OCI-LY7 (cell line): ENCODE measurements around the gene GPATCH2L. TPM values are rescaled to one million over a fixed set of nuclear protein-coding genes. Genes with fewer than 3 reads are reported as not detected.

Experiments
- BruUV-seq: library from RNA; stranded (reverse); fragments of 400-500 nt; replicated peaks from 2 replicates; lab custom pipeline; 2021; lab: Mats Ljungman, UMichigan
- CTCF ChIA-PET: fragments of 300-600 bp; sonication (Branson Sonifier 250); formaldehyde crosslinking; loops from one replicate; lab custom pipeline; 2022; ENCODE audit warnings: antibody characterized with exemption; ENCODE audit not compliant: unreplicated experiment; lab: Charles Lee
- POLR2A ChIA-PET: fragments of 300-600 bp; sonication (Branson Sonifier 250); formaldehyde crosslinking; loops from one replicate; lab custom pipeline; 2022; ENCODE audit warnings: antibody characterized with exemption; lab: Charles Lee
- DNase-seq: peaks from one replicate; pipeline ENCODE4 v3.0.0-alpha.2; 2015; ENCODE audit warnings: low spot score
- H2AFZ ChIP-seq: fragments of 200-600 bp; sonication (generic), shearing (Covaris generic); 2 replicates; pipeline ENCODE4 v1.6.1; 2014; ENCODE audit warnings: mild to moderate bottlenecking, antibody characterized with exemption, low read length, moderate library complexity
- H3K27ac ChIP-seq: fragments of 200-600 bp; sonication (generic); 2 replicates; pipeline ENCODE4 v1.5.1; 2014; ENCODE audit warnings: mixed run types, low read depth, mild to moderate bottlenecking, moderate library complexity, low read length, inconsistent platforms; ENCODE audit not compliant: poor library complexity, severe bottlenecking
- H3K36me3 ChIP-seq: fragments of 200-600 bp; sonication (generic); 2 replicates; pipeline ENCODE4 v1.6.1; 2014; ENCODE audit warnings: mild to moderate bottlenecking, antibody characterized with exemption, low read length, moderate library complexity, mixed read lengths; ENCODE audit not compliant: insufficient read depth
- H3K4me1 ChIP-seq: fragments of 200-600 bp; sonication (generic); 2 replicates; pipeline ENCODE4 v1.5.1; 2014; ENCODE audit warnings: mild to moderate bottlenecking, low read length; ENCODE audit not compliant: insufficient read depth, poor library complexity, severe bottlenecking
- H3K4me2 ChIP-seq: fragments of 200-600 bp; sonication (generic); 2 replicates; pipeline ENCODE4 v1.6.1; 2014; ENCODE audit warnings: mild to moderate bottlenecking, low read length
- H3K4me3 ChIP-seq: fragments of 200-600 bp; sonication (generic); 2 replicates; pipeline ENCODE4 v1.5.1; 2014; ENCODE audit warnings: mild to moderate bottlenecking, low read depth, low read length; ENCODE audit not compliant: poor library complexity, severe bottlenecking
- H3K79me2 ChIP-seq: fragments of 200-600 bp; sonication (generic); 2 replicates; pipeline ENCODE4 v1.6.1; 2016; ENCODE audit warnings: low read depth, mild to moderate bottlenecking, low read length, moderate library complexity, mixed read lengths; ENCODE audit not compliant: insufficient read depth
- H3K9me2 ChIP-seq: fragments of 200-600 bp; sonication (generic); 2 replicates; pipeline ENCODE4 v1.6.1; 2016; ENCODE audit warnings: mild to moderate bottlenecking, low read length, mixed read lengths; ENCODE audit not compliant: insufficient read depth
- H3K9me3 ChIP-seq: fragments of 200-600 bp; sonication (generic); 2 replicates; pipeline ENCODE4 v1.6.1; 2014; ENCODE audit warnings: mild to moderate bottlenecking, mixed run types, low read length, mixed read lengths
- H4K20me1 ChIP-seq: fragments of 200-600 bp; sonication (generic); 2 replicates; pipeline ENCODE4 v1.6.1; 2014; ENCODE audit warnings: mild to moderate bottlenecking, antibody characterized with exemption, low read length, moderate library complexity, mixed read lengths; ENCODE audit not compliant: insufficient read depth
- EZH2phosphoT487 ChIP-seq: fragments of 200-600 bp; sonication (generic); IDR thresholded peaks from 2 replicates; pipeline ENCODE4 v1.6.1; 2018; ENCODE audit warnings: low read depth, borderline replicate concordance, mild to moderate bottlenecking, mixed run types, antibody characterized with exemption, low read length, moderate library complexity, mixed read lengths
- intact Hi-C: fragments of 100-400 bp; cut with micrococcal nuclease; formaldehyde crosslinking; loops from one replicate; pipeline ENCODE4 v1.10.0; 2022; ENCODE audit not compliant: unreplicated experiment
- total RNA-seq, 2 experiments: library from RNA; depleted of rRNA in 1 of 2; stranded (reverse); fragments of >200 nt in 1 of 2; shearing (Covaris generic) in 1 of 2; gene quantifications; 2 replicates each; pipeline ENCODE4 v1.2.3, GENCODE V29; 2014 to 2022
- TF ChIP-seq, protein P1 (sequence below): fragments of 200-600 bp; sonication (generic); conservative IDR thresholded peaks from 2 replicates; pipeline ENCODE4 v1.5.1; 2014; ENCODE audit warnings: mild to moderate bottlenecking, antibody characterized with exemption, low read length, moderate library complexity, mixed read lengths

GPATCH2L gene
- total RNA-seq, 2 experiments from 2014 or later, result 41.9 to 59.0 TPM

DNA sequence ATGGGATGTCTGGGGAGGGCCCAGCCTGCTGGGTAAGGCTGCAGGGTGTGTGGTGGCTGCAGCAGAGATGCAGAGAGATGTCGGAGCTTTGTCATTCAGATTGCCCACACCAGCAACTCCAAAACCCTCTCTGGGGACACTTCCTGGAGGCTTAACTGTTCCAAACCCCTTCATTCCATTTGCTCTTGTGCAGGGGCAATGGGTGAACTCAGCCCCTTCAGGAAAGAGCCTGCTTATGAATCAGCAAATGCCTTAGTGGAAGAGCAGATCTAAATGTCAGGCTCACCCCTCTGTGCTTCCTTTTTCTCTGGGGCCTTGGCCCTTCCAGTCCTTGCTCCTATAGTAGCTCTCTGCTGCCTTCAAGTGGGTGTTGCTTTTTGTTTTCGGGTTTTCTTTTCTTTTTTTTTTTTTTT is 36.7 kb upstream of the GPATCH2L start:
- no peak overlapping the region for H3K27ac ChIP-seq
- no peak overlapping the region for H3K4me2 ChIP-seq
- no peaks in the 10 kb centered on the region for H3K79me2 ChIP-seq
- CTCF ChIA-PET, result no interaction called here
- no peaks in the 10 kb centered on the region for H3K9me3 ChIP-seq
- no peak overlapping the region for H2AFZ ChIP-seq
- POLR2A ChIA-PET, result no interaction called here
- no peaks in the 10 kb centered on the region for H3K36me3 ChIP-seq
- no peaks in the 10 kb centered on the region for H3K9me2 ChIP-seq
- no TSS peak for BruUV-seq
- no peaks in the 10 kb centered on the region for H3K4me1 ChIP-seq
- no peak for DNase-seq
- intact Hi-C loops, result no loop called here
- TF ChIP-seq EZH2phosphoT487, result no peak
- TF ChIP-seq, protein P1, sequence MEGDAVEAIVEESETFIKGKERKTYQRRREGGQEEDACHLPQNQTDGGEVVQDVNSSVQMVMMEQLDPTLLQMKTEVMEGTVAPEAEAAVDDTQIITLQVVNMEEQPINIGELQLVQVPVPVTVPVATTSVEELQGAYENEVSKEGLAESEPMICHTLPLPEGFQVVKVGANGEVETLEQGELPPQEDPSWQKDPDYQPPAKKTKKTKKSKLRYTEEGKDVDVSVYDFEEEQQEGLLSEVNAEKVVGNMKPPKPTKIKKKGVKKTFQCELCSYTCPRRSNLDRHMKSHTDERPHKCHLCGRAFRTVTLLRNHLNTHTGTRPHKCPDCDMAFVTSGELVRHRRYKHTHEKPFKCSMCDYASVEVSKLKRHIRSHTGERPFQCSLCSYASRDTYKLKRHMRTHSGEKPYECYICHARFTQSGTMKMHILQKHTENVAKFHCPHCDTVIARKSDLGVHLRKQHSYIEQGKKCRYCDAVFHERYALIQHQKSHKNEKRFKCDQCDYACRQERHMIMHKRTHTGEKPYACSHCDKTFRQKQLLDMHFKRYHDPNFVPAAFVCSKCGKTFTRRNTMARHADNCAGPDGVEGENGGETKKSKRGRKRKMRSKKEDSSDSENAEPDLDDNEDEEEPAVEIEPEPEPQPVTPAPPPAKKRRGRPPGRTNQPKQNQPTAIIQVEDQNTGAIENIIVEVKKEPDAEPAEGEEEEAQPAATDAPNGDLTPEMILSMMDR, result no peak
- no peak overlapping the region for H3K4me3 ChIP-seq
- H4K20me1 ChIP-seq, result no peaks in the 10 kb centered on the region

DNA sequence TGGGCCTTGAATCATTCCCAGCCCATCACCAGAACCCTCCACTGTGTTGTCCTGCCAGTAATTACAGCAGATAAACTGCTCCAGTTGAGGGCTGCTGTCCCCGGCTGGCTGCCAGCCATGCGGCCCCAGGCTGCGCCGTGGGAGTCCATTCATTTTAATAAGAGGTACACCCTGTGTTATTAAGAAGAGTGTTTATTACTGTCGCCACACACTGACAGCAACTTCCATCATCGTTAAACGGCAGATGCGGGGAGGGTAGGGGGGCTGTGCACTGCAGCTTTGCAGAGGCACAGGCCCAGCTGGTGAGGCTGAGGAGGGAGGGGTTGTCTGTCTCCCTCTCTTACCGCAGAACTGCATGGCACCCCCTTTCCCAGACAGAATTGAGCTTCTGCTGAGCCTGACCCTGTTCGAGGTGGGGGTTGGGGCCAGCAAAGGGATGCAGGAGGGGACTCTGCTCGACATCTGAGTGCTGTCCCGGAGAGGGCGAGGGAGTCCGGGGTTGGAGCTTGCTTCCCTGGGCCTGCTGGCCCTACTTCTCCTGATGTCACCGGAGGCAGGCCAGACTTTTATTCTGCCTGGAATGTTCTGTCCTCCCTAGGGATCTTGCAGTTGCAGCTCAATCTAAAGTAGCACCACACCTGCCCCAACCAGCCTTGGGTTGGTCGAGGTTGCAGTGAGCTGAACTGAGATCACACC is 33.8 kb upstream of the GPATCH2L start:
- TF ChIP-seq, protein P1, result no peak
- TF ChIP-seq EZH2phosphoT487, result no peak
- intact Hi-C loops, result no loop called here
- H3K4me1 ChIP-seq, result no peaks in the 10 kb centered on the region
- no peaks in the 10 kb centered on the region for H3K9me2 ChIP-seq
- no peaks in the 10 kb centered on the region for H4K20me1 ChIP-seq
- ChIA-PET POLR2A (interaction anchor here (0.7 kb wide), 1 partner anchor 427 kb away, joined by 4 read pairs; no protein-coding TSS in a partner anchor), CTCF (no interaction called here)
- H3K79me2 ChIP-seq, result no peaks in the 10 kb centered on the region
- H3K4me3 ChIP-seq, result no peak overlapping the region
- H3K4me2 ChIP-seq, result no peak overlapping the region
- H3K27ac ChIP-seq, result no peak overlapping the region
- DNase-seq, result no peak
- no peaks in the 10 kb centered on the region for H3K36me3 ChIP-seq
- H3K9me3 ChIP-seq, result no peaks in the 10 kb centered on the region
- H2AFZ ChIP-seq, result no peak overlapping the region
- no TSS peak for BruUV-seq

DNA sequence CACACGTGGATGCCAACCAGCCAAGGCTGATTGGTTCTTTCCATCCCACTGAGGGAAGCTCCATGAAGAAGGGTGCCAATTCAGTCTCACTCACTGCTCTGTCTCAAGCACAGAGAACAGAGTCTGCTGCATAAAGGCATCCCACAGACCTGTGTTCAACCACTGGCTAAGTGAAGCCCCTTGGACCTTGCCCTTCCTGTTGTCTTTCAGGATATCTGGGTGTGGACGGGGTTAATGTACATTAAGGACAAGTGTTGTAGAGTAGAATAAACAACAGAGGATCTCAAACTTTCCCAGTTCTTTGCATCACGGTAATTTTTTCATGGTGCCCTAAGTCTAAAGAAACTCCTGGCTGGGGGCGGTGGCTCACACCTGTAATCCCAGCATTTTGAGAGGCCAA is 33.1 kb upstream of the GPATCH2L start:
- no TSS peak for BruUV-seq

More for the DNA sequence above, 33.1 kb upstream of the GPATCH2L start:
- Histone ChIP-seq H4K20me1 (no peaks in the 10 kb centered on the region), H3K4me3 (no peak overlapping the region), H3K4me1 (no peaks in the 10 kb centered on the region), H3K79me2 (no peaks in the 10 kb centered on the region), H3K4me2 (no peak overlapping the region), H3K9me3 (no peaks in the 10 kb centered on the region), H2AFZ (no peak overlapping the region), H3K36me3 (no peaks in the 10 kb centered on the region), H3K27ac (no peak overlapping the region), H3K9me2 (no peaks in the 10 kb centered on the region)
- DNase-seq, result no peak
- CTCF ChIA-PET, result no interaction called here
- intact Hi-C loops, result no loop called here
- TF ChIP-seq, protein P1, result no peak
- TF ChIP-seq EZH2phosphoT487, result no peak
- POLR2A ChIA-PET, result interaction anchor here (0.7 kb wide), 1 partner anchor 427 kb away, joined by 4 read pairs; no protein-coding TSS in a partner anchor
